Transverse colon (tissue), 4 donors: Measurements from ENCODE around the gene PRDM5. TPM values are rescaled to one million over a fixed set of nuclear protein-coding genes. Genes with fewer than 3 reads are reported as not detected.

Source experiments
- DNase-seq: peaks from one replicate; pipeline ENCODE4 v3.0.0-alpha.2; 2019
- H3K27ac ChIP-seq, 4 donors: fragments of 200-600 bp; sonication (generic); 2 replicates each; pipeline ENCODE4 v1.5.1; 2016 to 2018; ENCODE audit warnings: inconsistent platforms in 4 of 4
- H3K27me3 ChIP-seq: fragments of 200-600 bp; sonication (generic); 2 replicates; pipeline ENCODE4 v1.5.1; 2017; ENCODE audit warnings: inconsistent platforms
- H3K36me3 ChIP-seq, 4 donors: fragments of 200-600 bp; sonication (generic); 2 replicates each; pipeline ENCODE4 v1.5.1; 2017 to 2019; ENCODE audit warnings: inconsistent platforms in 4 of 4
- H3K4me1 ChIP-seq, 4 donors: fragments of 200-600 bp; sonication (generic); 2 replicates each; pipeline ENCODE4 v1.5.1; 2017 to 2020; ENCODE audit warnings: inconsistent platforms in 4 of 4
- H3K4me3 ChIP-seq, 4 donors: fragments of 200-600 bp; sonication (generic); 1 replicate in 1 of 4; 2 replicates in 3 of 4; pipeline versions ENCODE4 v1.5.1 to v1.6.1; 2017 to 2019; ENCODE audit warnings: inconsistent platforms in 4 of 4
- H3K9me3 ChIP-seq, 2 donors: fragments of 200-600 bp; sonication (generic); 2 replicates each; pipeline ENCODE4 v1.5.1; 2017 to 2019; ENCODE audit warnings: inconsistent platforms in 2 of 2
- EP300 ChIP-seq: sonication (generic); formaldehyde crosslinking; IDR thresholded peaks from one replicate; pipeline ENCODE4 v1.6.1; 2017; ENCODE audit warnings: antibody characterized with exemption, low read depth
- POLR2A ChIP-seq: fragments of 450-650 bp; IDR thresholded peaks from one replicate; pipeline ENCODE4 v1.6.1; 2016; ENCODE audit warnings: antibody characterized with exemption, mild to moderate bottlenecking, moderate library complexity
- POLR2AphosphoS5 ChIP-seq, 3 donors: sonication (generic); formaldehyde crosslinking; IDR thresholded peaks; one replicate each; pipeline ENCODE4 v1.6.1; 2016; ENCODE audit warnings: antibody characterized with exemption in 3 of 3
- WGBS, 2 donors: methylation state at CpG; one replicate each; pipeline ENCODE4 v1.1.5; 2018; ENCODE audit warnings: low coverage in 1 of 2; 5-methylcytosine and 5-hydroxymethylcytosine counted together
- in situ Hi-C, 4 donors: fragments of 200-750 bp; cut with MboI; loops; one replicate each; pipeline versions ENCODE4 v1.15.0 to v1.15.1; 2017; ENCODE audit warnings: low sequenced_read_pairs in 3 of 4, low pct_ligation_motif_present in 1 of 4, low pct_unique_long_range_greater_than_20kb in 1 of 4
- intact Hi-C: fragments of 100-400 bp; cut with DNase I; formaldehyde crosslinking; loops from one replicate; pipeline ENCODE4 v1.15.1; 2023; ENCODE audit warnings: low total_unique reads
- total RNA-seq, 4 donors: library from RNA; depleted of rRNA; stranded (reverse); fragments of >200 nt; gene quantifications; one replicate each; pipeline ENCODE4 v1.1.0, GENCODE V29; 2016
- TF ChIP-seq, protein P1 (sequence below), 5 experiments: fragments of 200-600 bp in 3 of 5; fragments of 450-650 bp in 2 of 5; sonication (generic) in 3 of 5; IDR thresholded peaks; 1 replicate in 2 of 5; 2 replicates in 3 of 5; pipeline ENCODE4 v1.5.1; 2016 to 2017; ENCODE audit warnings: antibody characterized with exemption in 5 of 5, inconsistent platforms in 3 of 5, mild to moderate bottlenecking in 2 of 5, moderate library complexity in 1 of 5

PRDM5 gene
- total RNA-seq, 4 donors from 2014 or later: 3.8 to 7.9 (median 6.9) TPM

DNA sequence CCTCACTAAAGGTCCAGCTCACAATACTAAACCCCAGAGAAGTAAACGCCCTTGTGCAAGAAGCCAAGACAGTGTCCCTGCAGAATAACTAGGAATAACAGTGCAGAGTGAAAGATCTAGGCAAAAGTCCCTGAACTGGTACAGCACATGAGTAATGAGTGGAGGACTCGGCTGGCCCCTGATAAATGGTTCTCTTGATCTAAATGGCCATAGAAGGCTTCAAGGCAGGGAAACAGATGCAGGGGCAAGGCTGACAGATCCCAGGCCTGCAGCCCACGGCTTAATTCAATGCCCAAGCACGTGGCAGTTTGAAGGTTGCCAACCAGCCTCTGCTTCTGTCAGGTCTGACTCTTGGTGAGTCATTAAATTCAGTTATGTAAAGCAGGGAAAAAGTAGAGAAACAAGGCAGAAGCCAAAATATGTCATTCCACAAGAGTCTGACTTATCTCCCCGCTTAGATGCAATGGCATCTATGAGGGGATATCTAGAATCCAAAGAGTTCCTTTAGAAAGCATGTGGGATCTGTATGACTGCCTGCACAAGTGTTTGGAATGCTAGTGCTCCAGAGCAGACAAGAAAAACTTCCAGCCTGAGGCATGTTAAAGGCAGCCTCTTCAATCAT lies 121.3 kb downstream of the PRDM5 start:
- Histone ChIP-seq H3K9me3 (no peaks in the 10 kb centered on the region), H3K27ac (peak overlapping the region in 1 of 4 donors; percentile 7), H3K27me3 (no peaks in the 10 kb centered on the region), H3K4me3 (no peak overlapping the region), H3K36me3 (no peaks in the 10 kb centered on the region), H3K4me1 (no peaks in the 10 kb centered on the region)
- WGBS, 2 donors: 60 to 81% methylated on average over 4 to 5 of the region's 5 CpGs
- TF ChIP-seq POLR2AphosphoS5 (IDR thresholded peaks at IDR 0.05) (no peak), EP300 (no peak), POLR2A (no peak)
- TF ChIP-seq, protein P1, sequence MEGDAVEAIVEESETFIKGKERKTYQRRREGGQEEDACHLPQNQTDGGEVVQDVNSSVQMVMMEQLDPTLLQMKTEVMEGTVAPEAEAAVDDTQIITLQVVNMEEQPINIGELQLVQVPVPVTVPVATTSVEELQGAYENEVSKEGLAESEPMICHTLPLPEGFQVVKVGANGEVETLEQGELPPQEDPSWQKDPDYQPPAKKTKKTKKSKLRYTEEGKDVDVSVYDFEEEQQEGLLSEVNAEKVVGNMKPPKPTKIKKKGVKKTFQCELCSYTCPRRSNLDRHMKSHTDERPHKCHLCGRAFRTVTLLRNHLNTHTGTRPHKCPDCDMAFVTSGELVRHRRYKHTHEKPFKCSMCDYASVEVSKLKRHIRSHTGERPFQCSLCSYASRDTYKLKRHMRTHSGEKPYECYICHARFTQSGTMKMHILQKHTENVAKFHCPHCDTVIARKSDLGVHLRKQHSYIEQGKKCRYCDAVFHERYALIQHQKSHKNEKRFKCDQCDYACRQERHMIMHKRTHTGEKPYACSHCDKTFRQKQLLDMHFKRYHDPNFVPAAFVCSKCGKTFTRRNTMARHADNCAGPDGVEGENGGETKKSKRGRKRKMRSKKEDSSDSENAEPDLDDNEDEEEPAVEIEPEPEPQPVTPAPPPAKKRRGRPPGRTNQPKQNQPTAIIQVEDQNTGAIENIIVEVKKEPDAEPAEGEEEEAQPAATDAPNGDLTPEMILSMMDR (IDR thresholded peaks at IDR 0.05): no peak
- in situ Hi-C loops (no loop called here), intact Hi-C loops (no loop called here)
- DNase-seq: no peak

DNA sequence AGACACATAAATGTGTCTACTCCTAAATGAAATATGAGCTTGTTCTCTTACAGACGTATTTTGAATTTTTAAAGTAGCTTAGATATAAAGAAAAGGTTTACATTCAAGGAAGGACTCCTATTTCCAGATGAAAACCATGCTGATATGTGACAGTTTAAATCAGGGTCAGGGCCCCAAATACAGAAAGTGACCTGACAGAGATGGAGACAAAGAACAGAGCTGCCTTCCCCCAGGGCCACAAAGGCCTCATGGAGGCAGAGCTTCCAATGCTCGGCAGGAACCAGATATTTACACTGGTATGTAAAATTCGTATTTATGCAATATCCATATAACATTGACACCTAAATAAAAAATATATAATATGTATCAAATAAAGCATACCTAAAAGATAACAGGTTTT lies 124.0 kb downstream of the PRDM5 start:
- TF ChIP-seq POLR2AphosphoS5 (IDR thresholded peaks at IDR 0.05) (no peak), POLR2A (no peak), EP300 (no peak)
- TF ChIP-seq, protein P1 (IDR thresholded peaks at IDR 0.05): no peak
- intact Hi-C loops (no loop called here), in situ Hi-C loops (no loop called here)
- Histone ChIP-seq H3K27me3 (no peaks in the 10 kb centered on the region), H3K36me3 (no peaks in the 10 kb centered on the region), H3K9me3 (no peaks in the 10 kb centered on the region), H3K4me3 (no peak overlapping the region), H3K4me1 (no peaks in the 10 kb centered on the region), H3K27ac (no peak overlapping the region)
- DNase-seq: no peak
- WGBS, 2 donors: 67 to 81% methylated on average over 3 of the region's 3 CpGs

DNA sequence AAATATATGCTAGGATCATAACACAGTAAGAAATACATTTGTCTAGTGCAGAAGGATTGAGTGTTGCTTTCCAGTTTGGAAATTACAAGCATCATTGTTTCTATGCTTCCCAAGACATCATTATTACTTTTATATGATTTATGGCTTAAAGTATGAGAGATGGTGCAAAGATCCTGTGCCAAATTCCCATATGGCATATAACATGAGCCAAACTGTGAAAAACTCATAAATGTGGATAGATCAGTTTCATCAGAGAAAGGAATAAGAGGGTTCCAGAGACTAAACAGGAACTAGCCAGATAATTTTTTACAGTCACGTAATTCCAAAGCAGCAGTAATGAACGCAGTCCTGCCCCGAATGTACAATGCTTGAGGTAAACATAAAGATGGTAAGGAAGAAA lies 126.3 kb downstream of the PRDM5 start:
- no peaks in the 10 kb centered on the region for H3K4me1 ChIP-seq

DNA sequence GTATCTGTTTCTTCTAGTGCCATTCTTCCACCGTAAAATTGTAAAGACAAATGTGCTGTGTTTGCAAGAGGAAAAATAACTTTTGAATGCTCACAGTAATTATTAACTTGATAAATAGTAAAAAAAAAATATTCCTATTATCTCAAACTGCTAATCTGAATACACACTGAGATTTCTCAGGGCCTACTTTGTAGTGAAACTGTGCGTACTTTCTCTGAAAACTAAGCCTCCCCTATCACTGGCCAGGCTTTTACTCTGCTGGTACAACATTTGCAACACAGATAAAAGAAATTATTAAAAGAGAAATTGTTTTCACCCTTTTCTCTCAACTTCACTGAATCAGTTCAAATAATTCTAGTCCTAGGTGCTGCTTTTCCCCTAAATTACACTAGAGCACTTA lies 137.3 kb downstream of the PRDM5 start:
- in situ Hi-C loops: no loop called here
- TF ChIP-seq EP300 (no peak), POLR2A (no peak), POLR2AphosphoS5 (IDR thresholded peaks at IDR 0.05) (no peak)
- TF ChIP-seq, protein P1 (IDR thresholded peaks at IDR 0.05): no peak
- no peak for DNase-seq
- Histone ChIP-seq H3K27ac (no peak overlapping the region), H3K4me1 (no peaks in the 10 kb centered on the region), H3K9me3 (no peaks in the 10 kb centered on the region), H3K27me3 (no peaks in the 10 kb centered on the region), H3K4me3 (no peak overlapping the region), H3K36me3 (no peaks in the 10 kb centered on the region)
- intact Hi-C loops: no loop called here
- WGBS, 2 donors: 67 to 99% methylated on average over 2 of the region's 2 CpGs

More for the DNA sequence above, 126.3 kb downstream of the PRDM5 start:
- Histone ChIP-seq H3K36me3 (no peaks in the 10 kb centered on the region), H3K27ac (no peak overlapping the region), H3K4me3 (no peak overlapping the region), H3K9me3 (no peaks in the 10 kb centered on the region), H3K27me3 (no peaks in the 10 kb centered on the region)
- WGBS, 2 donors: 82 to 83% methylated on average over 3 of the region's 3 CpGs
- intact Hi-C loops: no loop called here
- TF ChIP-seq EP300 (no peak), POLR2A (no peak), POLR2AphosphoS5 (IDR thresholded peaks at IDR 0.05) (no peak)
- TF ChIP-seq, protein P1 (IDR thresholded peaks at IDR 0.05): no peak
- no peak for DNase-seq
- in situ Hi-C loops: no loop called here
